Middle frontal gyrus (tissue), 1 donor: ENCODE measurements around the gene NDE1.

Experiments used
- DNase-seq: peaks from one replicate; pipeline ENCODE4 v3.0.0-alpha.2; 2015; ENCODE audit warnings: low spot score; ENCODE audit errors: extremely low spot score

NDE1 gene

DNA sequence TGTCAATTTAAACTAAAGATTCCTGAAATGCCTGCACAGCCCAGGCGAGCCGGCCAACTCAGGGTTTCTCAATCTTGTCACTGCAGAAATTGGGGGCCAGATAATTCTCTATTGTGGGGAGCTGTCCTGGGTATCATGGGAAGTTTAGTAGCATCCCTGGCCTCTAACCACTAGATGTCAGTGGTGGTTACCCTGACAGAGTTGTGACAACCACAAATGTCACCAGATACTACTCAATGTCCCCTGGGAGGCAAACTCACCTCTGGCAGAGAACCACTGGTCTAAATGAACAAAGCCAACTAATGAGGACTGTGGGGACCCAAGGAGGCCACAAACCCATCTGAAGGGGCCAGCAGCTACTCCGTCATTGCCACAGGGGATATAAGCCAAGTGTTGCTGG, 115.8 kb downstream of the NDE1 start:
- DNase-seq: peak; percentile 21

DNA sequence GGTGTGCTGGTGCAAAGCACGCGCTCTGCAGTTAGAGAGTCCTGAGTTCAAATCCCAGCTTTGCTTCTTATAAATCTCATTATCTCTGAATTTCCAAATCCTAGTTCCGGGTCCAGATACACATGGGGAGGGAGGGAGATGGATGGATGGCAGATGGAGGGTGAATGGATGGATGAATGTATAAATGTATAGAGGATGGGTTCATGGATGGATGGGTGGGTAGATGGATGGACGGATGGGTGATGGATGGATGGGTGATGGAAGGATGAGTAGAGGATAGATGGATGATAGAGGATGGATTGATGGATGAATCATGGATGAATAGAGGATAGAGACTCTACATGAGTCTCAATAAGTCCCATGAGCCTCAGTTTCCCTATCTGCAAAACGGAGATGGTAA, 116.9 kb downstream of the NDE1 start:
- no peak for DNase-seq

DNA sequence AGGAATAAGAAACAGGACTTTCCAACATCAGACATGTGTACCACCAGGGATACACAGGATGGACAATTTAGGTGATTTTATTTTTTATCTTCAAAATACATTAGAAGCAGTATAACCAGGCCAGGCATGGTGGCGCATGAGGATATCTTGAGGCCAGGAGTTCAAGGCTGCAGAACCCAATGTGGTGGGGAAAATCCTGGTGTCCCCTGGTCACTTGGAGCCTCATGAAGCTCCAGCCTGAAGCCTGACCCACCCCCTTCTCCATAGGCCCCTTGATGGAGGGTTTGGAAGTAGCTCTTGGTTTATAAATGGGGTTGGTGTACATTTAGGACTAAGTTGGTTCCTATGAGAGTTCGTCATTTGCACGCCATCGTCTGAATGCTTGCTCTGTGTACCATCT, 118.2 kb downstream of the NDE1 start:
- DNase-seq: no peak

DNA sequence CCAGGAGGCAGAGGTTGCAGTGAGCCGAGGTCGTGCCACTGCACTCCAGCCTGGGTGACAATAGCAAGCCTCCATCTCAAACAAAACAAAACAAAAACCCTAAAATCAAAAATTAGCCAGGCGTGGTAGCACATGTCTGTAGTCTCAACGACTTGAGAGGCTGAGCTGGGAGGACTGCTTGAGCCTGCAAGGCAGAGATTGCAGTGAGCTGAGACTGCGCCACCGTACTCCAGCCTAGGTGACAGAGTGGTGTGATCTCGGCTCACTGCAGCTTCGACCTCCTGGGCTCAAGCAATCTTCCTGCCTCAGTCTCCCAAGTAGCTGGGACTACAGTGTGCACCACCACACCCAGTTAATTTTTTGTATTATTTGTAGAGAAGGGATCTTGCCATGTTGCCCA, 119.2 kb downstream of the NDE1 start:
- DNase-seq: no peak

DNA sequence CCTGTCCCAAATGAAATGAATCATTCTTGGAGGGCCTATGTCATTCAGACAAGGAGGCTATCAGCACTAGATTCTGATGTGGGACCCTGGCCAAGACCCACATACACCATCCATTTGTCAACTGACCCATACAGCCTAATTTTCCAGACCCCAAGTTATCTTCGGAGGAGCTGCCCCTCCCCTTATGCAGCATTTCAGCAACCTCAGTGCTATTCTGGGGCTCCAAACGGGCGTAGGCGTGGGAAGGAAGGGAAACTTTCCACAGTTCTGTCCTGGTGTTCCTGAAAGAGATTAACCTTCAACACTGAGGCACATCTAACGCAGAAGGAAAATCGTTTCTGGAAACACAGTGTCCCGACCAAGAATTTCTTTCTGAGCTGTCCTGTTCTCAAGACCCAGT, 120.1 kb downstream of the NDE1 start:
- DNase-seq: no peak

DNA sequence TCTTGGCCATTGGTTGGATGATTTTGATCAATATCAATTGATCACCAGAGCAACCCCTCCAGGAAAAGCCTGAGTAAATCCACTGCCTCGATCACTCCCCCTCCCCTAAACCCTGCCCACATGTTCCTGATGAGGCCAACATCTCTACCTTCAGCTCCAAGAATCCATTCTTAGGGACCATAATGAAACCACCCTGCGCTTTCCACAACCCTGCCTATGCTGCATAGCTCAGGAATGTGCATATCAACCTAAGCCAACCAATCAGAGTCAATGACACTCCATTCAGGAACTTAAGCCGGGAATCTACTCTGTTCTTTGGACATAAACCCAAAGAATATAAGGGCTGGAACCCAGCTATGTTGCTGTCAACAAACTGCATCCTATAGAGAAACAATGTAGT, 120.5 kb downstream of the NDE1 start:
- no peak for DNase-seq

DNA sequence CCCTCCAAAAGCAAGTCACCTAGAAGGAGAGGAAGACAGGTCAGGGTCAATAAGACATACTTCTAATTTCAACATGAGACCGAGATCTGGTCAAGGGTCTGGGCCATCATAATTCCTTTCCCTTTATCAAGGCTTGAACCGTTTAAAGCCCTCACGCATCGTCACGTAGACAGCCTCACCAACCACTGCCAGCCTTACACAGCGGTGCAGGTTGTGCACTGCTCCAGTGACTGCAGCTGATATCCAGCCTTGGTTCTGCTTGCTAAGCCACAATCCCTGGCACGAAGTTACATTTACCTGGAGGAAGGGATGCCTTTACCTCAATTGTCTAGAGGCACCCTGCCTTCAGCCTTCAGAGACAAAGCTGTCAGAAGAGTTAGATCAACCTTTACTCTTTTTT, 121.6 kb downstream of the NDE1 start:
- DNase-seq: no peak

DNA sequence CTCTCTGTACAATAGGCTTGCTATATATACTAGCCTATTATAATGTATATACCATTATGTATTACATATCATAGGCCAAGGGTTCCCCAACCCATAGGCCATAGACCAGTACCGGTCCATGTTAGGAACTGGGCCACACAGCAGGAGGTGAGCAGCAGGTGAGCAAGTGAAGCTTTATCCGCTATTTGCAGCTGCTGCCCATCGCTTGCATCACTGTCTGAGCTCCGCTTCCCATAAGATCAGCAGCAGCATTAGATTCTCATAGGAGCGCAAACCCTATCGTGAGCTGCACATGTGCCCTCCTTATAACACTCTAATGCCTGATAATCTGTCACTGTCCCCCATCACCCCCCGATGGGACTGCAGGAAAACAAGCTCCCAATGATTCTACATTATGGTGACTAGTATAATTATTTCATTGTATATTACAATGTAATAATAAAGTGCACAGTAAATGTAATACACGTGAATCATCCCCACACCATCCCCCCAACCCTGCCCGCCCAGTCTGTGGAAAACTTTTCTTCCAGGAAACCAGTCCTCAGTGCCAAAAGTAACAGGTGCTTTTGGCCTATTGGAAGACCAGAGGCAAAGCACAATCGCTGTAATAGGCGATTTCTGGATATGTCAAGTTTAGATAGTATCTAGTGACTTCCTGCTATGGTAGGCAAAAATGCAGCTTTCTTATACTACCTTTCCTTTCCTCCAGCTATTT, 122.7 kb downstream of the NDE1 start:
- no peak for DNase-seq

DNA sequence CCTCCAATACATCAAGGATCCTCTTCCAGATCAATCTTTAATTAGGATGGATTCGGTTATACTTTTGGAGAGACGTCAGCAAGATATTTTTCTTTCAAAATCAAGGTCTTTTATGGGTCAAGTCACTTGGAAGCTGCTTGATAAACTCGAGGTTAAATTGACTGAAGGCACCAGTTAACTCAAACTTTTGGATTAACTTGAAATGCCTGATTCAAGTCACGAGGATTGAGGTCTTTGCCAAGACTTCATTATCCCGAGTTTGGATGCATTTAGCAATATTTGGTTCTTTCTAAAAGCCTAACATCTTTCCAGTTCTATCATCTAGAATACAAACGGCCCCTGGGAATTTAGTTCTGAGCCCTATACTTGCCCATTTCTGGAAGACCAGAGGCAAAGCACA, 123.9 kb downstream of the NDE1 start:
- no peak for DNase-seq

DNA sequence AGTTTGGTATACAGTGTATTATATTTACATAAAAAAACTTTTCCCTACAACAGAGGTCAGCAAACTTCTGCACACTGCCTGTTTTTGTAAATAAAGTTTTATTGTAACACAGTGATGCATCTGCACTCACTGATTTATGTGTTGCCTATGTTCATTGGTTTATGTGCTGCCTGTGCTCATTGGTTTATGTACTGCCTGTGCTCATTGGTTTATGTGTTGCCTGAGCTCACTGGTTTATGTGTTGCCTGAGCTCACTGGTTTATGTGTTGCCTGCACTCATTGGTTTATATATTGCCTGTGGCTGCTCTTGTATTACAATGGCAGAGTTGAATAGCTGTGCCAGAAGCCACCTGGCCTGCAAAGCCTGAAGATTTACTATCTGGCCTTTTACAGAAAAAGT, 125.2 kb downstream of the NDE1 start:
- DNase-seq: no peak

DNA sequence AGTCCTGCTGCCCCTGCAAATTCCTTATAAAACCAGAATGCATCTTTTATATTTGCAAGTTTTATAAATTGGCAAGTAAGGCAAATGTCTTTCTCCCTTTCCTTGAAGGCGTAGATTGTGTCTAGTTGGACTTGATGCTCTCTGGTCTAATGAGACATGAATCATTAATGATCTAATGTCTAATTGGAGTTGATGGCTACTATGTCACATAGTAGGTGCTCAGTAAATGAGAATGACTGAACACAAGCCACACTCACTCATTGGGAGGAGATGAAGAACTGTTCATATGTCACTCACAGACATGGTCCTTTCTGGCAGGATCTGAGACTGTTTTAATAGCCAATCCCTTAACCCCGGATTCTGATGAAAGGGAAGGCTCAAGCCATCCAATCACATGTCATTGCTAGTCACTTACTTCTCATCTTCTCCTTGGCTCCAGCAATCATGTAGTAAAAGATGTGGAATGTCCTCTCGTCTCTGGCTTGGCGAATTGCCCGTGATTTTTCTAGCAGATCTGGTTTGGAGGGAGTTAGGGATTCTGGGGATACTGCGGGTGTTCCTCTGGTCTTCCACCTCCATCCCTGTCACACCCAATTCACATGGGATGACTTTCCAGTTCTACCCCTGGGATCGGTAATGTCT, 125.7 kb downstream of the NDE1 start:
- DNase-seq: no peak
